HG03135 (cell line): ENCODE measurements around the gene RBP5.

Experiments used
- ATAC-seq: cut with Tn5 transposase; IDR thresholded peaks from one replicate; pipeline ENCODE4 v1.9.1; 2021; ENCODE audit warnings: mild to moderate bottlenecking, moderate library complexity; ENCODE audit not compliant: unreplicated experiment

Gene RBP5

DNA sequence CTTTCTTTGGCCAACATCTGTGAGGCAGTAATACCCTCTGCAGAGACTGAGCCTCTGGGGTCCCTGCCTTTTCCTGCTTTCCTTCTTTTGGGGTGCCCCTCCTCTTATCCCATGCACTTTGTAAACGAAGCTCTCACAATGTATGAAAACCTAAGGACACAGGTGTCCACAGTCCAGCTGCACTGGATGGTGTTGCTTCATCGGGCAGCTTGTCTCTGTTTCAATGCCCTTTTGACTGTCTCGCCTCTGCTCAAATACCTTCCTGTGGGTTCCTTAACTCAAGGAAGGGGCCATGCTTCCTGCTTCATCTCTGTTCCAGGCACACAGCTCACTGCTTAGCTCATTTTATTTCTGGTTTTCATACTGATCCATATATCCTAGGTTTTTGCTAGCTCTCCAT, 26.1 kb downstream of the RBP5 start:
- no peak for ATAC-seq

DNA sequence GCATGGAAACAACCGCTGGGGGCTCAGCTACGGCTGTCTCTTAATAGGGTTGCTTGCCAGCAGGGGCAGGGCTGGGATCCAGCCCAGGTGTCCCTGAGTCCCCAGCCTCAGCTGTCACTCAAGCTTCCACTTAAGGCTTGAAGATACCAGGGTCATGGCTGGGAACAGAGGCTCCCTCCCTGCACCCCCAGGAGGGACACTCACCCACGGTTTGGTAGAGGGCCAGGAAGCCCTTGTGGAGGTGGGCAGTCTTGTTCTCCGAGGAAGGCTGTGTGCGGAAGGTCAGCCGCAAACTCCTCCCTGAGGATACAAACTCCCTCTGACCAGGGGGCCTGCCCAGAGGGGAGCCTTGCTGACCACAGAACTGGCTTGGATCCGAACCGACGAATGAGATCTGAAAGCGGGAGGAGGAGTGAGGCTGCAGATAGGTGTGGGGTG, 27.0 kb downstream of the RBP5 start:
- ATAC-seq, result no peak

DNA sequence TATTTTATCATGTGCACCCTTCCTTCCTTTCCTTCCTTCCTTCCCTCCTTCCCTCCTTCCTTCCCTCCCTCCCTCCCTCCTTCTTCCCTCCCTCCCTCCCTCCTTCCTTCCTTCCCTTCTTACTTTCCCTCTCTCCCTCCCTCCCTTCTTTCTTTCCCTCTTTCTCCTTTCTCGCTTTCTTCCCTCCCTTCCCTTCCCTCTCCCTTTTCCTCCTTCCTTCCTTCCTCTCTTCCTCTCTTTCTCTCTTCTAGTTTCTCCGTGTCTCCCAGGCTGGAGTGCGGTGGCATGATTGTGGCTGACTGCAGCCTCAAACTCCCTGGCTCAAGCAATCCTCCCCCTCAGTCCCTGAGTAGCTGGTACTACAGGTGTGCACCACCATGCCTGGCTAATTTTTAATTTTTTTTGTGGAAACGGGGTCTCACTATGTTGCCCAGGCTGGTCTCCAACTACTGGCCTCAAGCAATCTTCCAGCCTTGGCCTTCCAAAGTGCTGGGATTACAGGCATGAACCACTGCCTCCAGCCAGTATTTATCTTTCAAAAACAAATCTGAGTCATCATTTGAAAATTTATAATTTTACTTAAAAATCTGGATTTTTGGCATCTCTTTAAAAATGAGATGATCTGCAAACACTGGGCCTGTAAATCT, 27.5 kb downstream of the RBP5 start:
- no peak for ATAC-seq

DNA sequence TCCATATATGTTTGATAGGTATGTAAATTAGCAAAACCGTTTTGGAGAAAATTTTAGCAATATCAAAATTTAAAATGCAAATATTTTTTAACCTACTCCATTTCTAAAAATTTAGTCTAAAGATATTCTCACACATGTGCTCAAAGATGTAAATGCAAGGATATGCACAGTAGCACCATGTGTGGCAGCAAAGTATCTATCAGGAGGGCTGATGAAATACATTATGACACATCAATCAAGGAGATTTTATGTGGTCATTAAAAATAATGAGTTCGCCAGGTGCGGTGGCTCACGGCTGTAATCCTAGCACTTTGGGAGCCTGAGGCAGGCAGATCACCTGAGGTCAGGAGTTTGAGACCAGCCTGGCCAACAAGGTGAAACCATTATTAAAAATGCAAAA, 28.4 kb downstream of the RBP5 start:
- ATAC-seq, result no peak

DNA sequence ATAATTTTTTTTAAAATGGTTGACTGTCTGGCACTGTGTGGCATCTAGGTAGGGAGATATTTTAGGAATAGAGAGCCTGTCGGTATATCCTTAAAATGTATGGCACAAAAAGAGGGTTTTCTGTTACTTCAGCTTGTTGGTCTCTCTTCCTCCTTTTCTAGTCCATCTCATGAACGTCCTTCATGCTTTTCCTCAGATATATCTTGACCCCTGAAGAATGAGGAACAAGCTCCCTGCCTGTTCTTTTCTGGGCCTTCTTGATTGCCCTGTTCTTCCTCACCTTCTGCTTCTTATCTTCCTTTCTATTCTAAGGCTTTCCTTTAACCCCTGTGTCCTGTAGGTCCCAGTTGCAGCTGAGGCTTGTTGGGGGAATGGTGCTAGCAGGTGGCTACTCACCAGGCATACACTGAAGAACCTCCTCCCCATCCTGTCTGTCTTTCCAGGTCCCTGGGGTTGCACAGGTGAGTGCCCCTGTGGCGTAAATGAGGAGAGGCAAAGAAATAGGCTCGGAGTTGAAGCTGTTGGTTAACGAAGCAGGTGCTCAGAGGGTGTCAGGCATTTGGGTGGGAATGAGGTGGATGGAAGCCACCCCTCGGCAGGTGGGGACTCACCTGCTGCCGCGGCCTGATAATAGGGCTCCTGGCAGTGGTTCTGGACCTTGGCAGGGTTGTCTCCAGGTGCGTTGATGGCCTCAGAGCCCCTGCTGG, 29.2 kb downstream of the RBP5 start:
- no peak for ATAC-seq

DNA sequence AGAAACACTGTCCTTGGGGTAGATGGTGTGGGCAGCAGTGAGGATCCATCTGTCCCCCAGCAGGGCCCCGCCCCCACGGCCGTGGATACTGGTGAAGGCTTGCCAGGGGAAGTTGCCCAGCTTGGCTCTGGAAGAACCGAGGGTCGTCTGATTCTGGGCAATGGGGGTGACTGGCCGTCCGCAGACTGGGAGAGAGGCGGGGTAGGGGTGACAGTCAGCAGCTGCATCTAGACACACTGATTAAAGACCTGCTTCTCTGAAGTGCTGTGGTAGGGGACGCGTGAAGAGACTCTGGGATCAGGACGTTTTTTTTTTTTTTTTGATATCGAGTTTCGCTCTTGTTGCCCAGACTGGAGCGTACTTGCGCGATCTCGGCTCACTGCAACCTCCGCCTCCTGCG, 31.7 kb downstream of the RBP5 start:
- ATAC-seq, result no peak

DNA sequence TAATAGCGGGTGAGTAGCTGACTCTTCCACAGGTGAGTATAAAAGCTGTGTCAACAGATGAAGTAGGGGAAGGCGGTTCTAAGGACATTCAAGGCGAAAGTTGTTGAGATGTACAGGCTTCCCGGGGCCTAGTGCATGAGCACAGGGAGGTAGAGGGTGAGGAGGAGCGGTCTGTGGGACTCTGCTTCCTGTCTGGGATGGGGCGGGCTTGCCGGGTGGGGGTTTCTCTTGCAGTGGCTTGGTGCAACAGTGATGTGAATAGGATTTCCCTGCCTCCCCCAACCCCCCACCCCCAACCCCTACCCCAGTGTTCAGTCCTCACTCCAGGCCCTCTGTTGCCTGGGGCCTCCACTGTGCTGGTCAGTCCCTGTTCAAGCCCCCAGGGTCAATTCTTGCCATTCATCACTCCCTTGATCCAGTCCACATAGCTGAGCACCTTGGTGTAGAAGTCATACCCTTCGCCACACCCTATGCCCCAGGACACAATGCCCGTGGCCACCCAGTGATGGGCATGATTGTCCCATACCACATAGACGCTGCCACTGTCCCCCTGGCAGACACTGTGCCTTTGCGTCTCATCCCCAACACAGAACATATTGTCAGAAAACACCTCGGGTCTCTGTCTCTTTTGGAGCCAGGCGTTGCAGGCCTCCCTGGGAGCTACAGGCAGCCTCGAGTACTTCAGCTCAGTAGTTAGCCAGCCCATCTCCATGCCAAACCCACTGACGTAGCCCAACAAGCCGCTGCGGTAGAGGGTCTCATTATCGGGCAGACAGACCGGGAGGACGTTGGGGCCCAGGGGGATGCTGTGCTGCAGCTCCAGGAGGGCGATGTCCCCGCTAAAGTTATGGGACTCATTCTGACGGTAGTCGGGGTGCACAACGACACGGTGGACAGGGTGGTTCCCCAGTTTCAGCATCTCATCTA, 32.4 kb downstream of the RBP5 start:
- no peak for ATAC-seq

DNA sequence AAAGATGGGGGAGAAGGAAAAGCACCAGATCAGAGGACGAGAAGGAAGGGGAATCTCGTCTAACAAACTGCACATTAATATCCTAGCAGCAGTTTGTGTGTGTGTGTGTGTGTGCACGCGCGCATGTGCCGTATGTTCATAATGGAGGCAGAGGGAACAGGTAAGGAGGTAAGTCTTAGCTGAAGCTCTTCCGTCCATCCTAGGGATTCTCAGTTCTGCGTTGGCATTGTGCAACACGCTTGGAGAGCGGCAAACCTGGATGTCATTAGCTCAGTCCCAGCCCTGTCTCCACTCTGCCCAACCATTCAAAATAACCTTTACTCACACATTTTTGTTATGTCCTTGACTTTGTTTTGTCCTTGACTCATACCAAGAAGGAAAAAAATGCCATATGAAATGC, 34.8 kb downstream of the RBP5 start:
- ATAC-seq, result no peak

DNA sequence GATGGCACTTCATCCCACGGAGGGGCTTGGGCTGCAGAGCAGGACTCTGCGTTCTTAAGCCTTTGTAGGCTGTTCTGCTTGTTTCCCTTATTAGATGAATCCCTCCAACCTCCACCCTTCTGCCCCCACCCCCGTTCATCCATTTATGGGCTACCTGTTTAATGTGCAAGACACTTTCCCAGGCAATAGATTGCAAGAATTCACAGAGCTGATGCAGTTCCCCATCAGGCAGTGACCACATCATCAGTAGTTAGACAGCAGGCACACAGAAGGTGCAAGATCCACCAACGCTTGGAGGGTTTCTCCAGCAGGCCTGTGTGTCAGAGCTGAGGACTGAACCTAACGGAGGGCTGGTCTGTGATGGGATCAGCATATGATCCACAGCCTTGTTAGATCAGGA, 35.2 kb downstream of the RBP5 start:
- ATAC-seq, result no peak

DNA sequence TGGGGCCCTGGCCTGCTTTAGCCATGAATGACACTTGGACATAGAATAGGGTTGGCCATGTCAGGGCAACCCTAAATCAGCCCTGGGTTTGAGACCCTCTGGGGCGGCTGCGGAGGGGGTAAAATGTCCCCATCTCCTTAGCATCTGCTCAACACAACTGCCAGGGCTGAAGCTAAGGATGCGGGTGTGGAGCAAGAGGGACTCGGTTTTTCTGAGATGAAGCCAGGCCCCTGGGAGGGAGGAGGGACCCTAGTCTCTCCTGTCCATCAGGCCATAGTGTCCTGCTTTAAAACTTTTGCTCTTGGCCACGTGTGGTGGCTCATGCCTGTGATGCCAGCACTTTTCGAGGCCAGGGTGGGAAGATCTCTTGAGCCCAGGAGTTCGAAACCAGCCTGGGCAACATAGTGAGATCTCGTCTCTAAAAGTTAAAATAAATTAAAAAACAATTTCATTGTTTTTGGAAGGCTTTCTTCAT, 35.7 kb downstream of the RBP5 start:
- no peak for ATAC-seq

DNA sequence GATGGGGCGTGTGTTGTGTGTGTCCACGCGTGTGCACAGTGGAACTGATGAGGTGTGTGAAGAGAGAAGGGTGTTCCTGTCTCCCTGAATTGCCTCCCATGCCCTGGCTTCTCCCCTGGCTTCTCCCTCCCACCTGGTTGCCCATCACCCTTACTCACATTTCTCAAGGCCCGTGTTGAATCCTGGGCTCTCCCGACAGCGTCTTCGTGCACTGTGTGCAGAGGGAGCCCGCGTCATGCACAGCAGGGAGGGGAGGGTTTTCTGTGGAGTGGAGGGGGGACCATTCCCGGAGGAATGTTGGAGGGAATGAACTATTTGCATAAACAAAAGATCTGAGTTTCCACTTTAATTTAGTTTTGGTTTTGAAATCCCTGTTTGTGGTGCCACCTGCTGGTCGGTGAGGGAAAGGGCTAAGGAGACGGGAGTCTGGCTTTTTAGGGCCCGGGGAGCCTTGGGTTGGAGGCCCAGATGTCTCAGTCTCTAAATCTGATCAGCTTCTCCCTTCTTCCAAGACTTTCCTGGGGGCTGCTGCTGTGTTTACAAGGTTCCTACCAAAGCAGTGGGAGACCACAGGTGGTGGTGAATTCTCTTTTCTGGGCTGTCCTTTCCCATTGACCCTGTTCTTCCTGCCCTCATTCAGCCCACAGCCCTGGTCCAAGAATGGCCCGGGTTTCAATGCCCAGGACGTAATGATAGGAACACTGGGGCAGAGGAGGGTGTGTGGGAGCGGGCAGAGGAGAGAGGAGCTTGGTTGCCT, 36.3 kb downstream of the RBP5 start, which contains the start of gene C1R:
Gene C1R (minus strand): TSS at position 217 of the 757 bp plus-strand sequence. CDS start 57 bp downstream, at position 160.
- ATAC-seq, result no peak

DNA sequence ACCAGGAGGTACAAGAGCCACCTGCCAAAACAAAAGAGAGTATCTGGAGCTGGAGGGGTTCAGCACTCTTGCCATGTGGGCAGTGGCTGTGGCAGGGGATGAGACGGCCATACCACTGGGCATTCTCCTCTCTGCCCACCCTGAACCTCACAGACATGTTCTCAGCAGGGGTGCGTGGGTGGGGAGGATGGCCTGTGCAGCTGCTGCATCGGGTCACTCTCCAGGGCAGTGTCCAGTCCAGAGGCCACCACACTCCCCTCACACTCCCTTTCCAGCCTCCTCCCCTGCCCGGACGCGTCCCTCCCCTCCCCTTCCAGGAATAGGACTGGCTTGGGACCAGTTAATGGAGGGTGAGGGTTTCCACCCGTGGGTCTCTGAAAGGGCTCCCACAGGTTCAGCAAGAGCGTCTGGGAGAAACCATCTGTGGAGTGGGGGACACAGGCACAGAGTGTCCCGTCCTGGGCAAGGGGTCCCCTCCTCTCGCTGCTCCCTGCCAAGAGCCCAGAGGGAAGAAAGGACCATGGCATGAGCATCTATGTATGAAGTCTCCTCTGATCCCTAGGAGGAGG, 36.9 kb downstream of the RBP5 start:
- ATAC-seq, result no peak

DNA sequence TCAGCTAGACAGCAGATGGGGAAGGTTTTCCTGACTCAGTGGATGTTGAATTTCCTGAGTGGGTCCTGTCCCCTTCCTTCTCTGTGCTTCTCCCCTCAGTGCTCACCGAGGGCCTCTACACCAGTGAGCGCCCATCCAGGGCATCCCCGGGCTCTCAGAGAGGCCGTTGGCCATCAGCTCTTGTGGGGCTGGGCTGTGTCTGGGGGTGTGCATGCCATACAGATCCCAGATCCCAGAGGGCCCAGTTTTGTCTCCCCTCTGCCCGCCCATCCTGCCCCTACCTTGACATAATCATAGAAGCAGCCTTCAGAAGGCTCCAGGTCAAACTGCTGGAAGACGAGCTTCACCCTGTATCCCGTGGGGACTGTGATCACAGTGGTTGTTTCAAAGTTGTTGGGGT, 37.5 kb downstream of the RBP5 start:
- no peak for ATAC-seq

DNA sequence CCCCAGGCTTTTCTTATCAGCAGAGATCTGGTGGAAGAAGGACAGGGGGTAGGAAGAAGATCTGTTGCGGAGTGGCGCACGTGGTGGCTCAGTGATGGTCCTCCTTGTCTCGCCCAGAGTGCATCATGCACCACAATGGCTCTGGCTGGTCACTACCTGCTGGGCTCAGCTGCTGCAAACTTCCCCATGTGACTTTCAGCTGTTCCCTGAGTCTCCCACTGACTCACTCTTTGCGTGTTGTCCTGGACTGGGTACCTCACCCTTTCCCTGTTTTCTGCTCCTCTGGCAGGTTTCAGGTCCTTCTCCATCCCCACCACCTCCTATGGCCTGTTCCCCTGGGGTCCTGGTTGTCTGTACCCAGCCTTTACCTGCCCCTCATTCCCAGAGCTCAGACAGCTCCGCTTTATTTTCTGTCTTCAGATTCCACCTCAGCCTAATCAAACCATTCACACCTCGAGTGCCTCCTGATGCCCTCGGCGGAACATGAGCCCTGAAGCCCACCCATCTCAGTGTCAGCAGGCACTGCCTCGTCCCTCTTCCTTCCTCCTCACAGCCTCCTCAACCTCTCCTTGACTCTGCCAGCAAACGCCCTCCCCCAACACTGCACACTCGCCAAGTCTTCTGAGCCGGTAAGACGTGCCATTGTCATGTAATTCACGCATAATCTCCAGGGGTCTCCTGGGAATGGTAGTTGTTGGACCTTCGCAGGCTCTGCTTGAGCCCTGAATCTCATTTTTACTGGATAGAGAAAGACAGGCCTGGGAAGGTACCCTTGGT, 38.3 kb downstream of the RBP5 start:
- ATAC-seq, result no peak

DNA sequence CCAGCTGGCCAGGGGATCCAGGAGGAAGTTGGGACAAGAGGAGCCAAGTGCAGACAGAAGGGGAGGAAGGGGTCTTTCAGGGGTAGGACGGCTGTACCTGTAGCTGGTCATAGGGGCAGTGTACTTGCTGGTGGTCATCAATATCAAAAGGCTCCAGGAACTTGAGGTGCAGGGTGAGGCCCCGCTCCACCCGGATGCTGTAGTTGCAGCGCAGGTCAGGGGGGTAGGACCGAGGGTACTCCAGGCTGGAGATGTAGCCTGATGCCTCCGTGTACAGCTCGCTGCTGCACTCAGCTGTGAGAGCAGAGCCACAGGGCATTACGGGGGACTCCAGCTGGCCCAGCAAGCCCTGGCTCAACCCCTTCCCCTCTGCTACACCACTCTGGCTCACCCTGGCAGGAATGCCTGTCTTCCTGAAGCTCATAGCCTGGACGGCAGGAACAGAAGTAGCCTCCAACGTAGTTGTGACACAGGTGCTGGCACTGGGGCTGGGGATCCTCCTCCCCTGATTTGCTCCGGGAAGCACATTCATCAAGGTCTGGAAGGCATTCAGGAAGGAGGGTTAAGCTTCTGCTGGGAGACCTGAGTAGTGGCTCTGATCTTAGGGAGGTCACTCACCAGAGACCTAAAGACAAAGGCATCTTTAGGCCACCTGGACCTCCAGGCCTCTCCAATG, 39.4 kb downstream of the RBP5 start:
- ATAC-seq, result no peak

DNA sequence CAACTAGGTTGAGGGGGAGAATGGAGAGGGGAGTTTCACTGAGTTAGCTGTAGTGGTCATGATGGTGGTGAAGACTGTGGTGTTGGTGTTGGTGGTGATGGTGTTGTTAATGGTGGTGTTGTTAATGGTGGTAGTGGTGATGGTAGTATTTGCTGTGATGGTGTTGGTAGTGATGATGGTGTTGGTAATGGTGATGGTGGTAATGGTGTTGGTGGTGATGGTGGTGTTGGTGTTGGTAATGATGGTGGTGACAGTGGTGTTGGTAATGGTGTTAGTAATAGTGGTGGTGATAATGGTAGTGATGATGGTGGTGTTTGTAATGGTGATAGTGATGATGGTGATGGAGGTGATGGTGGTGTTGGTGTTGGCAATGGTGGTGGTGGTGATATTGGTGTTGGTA, 45.6 kb downstream of the RBP5 start:
- ATAC-seq, result no peak

DNA sequence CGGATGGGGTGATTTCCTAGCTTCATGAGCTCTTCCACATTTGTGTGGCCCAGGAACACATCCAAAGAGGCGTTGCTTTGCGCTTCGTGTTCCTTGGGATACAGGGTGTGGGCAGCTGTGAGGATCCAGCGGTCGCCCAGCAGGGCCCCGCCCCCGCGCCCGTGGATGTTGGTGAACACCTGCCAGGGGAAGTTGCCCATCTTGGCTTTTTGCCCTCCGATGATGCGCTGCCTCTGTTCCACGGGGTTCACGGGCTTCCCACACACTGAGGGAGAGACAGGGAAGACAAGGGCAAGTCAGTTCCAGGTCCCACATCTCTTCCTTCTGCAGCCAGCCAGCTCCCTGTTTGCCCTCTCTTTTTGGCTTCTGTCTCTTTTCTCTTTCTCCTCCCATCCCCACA, 47.7 kb downstream of the RBP5 start:
- ATAC-seq, result no peak

DNA sequence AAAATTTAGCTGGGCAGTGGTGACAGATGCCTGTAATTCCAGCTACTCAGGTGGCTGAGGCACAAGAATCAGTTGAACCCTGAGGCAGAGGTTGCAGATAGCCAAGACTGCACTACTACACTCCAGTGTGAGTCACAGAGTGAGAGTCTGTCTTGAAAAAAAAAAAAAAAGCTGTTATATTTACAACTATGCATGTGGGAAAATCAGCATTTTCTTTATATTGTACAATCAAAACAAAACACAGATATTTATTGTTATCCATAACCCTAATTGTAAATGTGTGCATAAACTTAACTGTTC, 48.9 kb downstream of the RBP5 start:
- no peak for ATAC-seq

DNA sequence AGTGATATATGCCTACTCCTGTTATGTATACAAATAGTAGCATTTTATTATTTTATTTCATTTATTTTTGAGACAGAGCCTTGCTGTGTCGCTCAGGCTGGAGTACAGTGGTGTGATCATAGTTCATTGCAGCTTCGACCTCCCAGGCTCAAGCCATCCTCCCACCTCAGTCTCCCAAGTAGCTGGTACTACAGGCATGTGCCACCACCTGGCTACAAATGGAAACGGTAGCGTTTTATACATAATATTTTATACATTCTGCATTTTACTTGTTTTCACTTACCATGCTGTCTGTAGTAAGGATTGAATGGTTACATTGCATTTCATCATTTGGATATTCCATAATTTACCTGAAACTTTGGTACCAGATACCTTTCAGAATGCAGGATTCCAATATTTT, 50.5 kb downstream of the RBP5 start:
- no peak for ATAC-seq
